Left ventricle myocardium superior (tissue), 1 donor: ENCODE measurements around the gene PTCD1. TPM values are rescaled to one million over a fixed set of nuclear protein-coding genes. Genes with fewer than 3 reads are reported as not detected.
A peak's percentile ranks its signal among the peaks of the same experiment; 100 is the strongest.
"Not testable (repeated sequence)": the region's sequence is repeated elsewhere in the genome, so short reads cannot be mapped to it uniquely, and the experiment has no call there.

Source experiments
- ATAC-seq: fragments of 200-7000 bp; cut with Tn5 transposase; one replicate; pipeline ENCODE4 v1.9.1; 2020; ENCODE audit warnings: mild to moderate bottlenecking, moderate library complexity
- DNase-seq: peaks from one replicate; pipeline ENCODE4 v3.0.0-alpha.2; 2020
- intact Hi-C: fragments of 100-400 bp; cut with micrococcal nuclease; formaldehyde crosslinking; loops from one replicate; pipeline ENCODE4 v1.11.0; 2022
- total RNA-seq: library from RNA; stranded (reverse); fragmentation: NEBNext Ultra II Directional; extraction: Animal tissue kit (Norgen Biotek cat#: 25700); gene quantifications from one replicate; pipeline ENCODE4 v1.2.1, GENCODE V29; 2021
- donor health status: DM: no; HTN: yes; CAD: no; lungs with severe emphysema.

The PTCD1 gene
- total RNA-seq, 1 donor from 2014 or later, result 3.1 TPM

- intact Hi-C loops, result no loop called here
- DNase-seq, result no peak
- no peak for ATAC-seq
Measured at GRCh38 chr7:99418260-99418659, 20.3 kb downstream of the PTCD1 start.

GRCh38 chr7:99415513-99416127 is 23.0 kb downstream of the PTCD1 start:
- peak; percentile 76 for DNase-seq
- ATAC-seq, intact Hi-C loops: not testable (repeated sequence)

GRCh38 chr7:99410635-99411034 is 28.0 kb downstream of the PTCD1 start:
- DNase-seq (no peak), ATAC-seq (no peak)
- intact Hi-C loops, result no loop called here

GRCh38 chr7:99409806-99410205 is 28.8 kb downstream of the PTCD1 start:
- intact Hi-C loops, result no loop called here
- ATAC-seq, result no peak
- DNase-seq, result no peak

GRCh38 chr7:99409192-99409572 is 29.4 kb downstream of the PTCD1 start:
- no peak for ATAC-seq

GRCh38 chr7:99408379-99409191 is 30.0 kb downstream of the PTCD1 start, which contains the start of the genes BUD31 and PDAP1:
Gene BUD31, plus strand, starts transcription at chr7:99408969. Its CDS starts 2,124 bp downstream, at chr7:99411093.
Gene PDAP1, minus strand, starts transcription at chr7:99408597. Its CDS starts 49 bp downstream, at chr7:99408548.
- DNase-seq (peak; percentile 96), ATAC-seq (peak; percentile 96)
- intact Hi-C loops, result no loop called here

More at GRCh38 chr7:99409192-99409572, 29.4 kb downstream of the PTCD1 start:
- intact Hi-C loops, result no loop called here
- no peak for DNase-seq

- ATAC-seq (peak; percentile 24), DNase-seq (peak; percentile 55)
- intact Hi-C loops, result no loop called here
Measured at GRCh38 chr7:99407872-99408378, 30.7 kb downstream of the PTCD1 start.

GRCh38 chr7:99406557-99406956 is 32.0 kb downstream of the PTCD1 start:
- no peak for DNase-seq
- ATAC-seq, result no peak
- intact Hi-C loops, result no loop called here

GRCh38 chr7:99404977-99405320 is 33.6 kb downstream of the PTCD1 start:
- no peak for DNase-seq
- intact Hi-C loops, result no loop called here
- no peak for ATAC-seq

GRCh38 chr7:99404235-99404976 is 34.2 kb downstream of the PTCD1 start:
- intact Hi-C loops, result no loop called here
- no peak for DNase-seq
- no peak for ATAC-seq

GRCh38 chr7:99403764-99404163 is 34.8 kb downstream of the PTCD1 start:
- ATAC-seq (no peak), DNase-seq (no peak)
- intact Hi-C loops, result no loop called here

GRCh38 chr7:99402854-99403253 is 35.7 kb downstream of the PTCD1 start:
- ATAC-seq, result no peak
- intact Hi-C loops, result no loop called here
- no peak for DNase-seq

- DNase-seq (no peak), ATAC-seq (no peak)
Measured at GRCh38 chr7:99399597-99399996, 39.0 kb downstream of the PTCD1 start.

GRCh38 chr7:99398891-99399445 is 39.6 kb downstream of the PTCD1 start:
- ATAC-seq (no peak), DNase-seq (no peak)
- intact Hi-C loops, result no loop called here

More at GRCh38 chr7:99399597-99399996, 39.0 kb downstream of the PTCD1 start:
- intact Hi-C loops, result no loop called here

GRCh38 chr7:99397297-99397983 is 41.2 kb downstream of the PTCD1 start:
- no peak for ATAC-seq
- intact Hi-C loops, result no loop called here
- DNase-seq, result no peak

- ATAC-seq (no peak), DNase-seq (no peak)
- intact Hi-C loops, result no loop called here
Measured at GRCh38 chr7:99396418-99397296, 41.9 kb downstream of the PTCD1 start.

- peak; percentile 29 for DNase-seq
Measured at GRCh38 chr7:99395616-99396327, 42.8 kb downstream of the PTCD1 start.

GRCh38 chr7:99394188-99394502 is 44.5 kb downstream of the PTCD1 start:
- ATAC-seq, result no peak
- intact Hi-C loops, result no loop called here
- DNase-seq, result no peak

More at GRCh38 chr7:99395616-99396327, 42.8 kb downstream of the PTCD1 start:
- no peak for ATAC-seq
- intact Hi-C loops, result no loop called here
